Stimulated activated CD4-positive, alpha-beta T cell treated with anti-CD3 and anti-CD28 coated beads, Interleukin-4, amount 100 ng/mL, for 24 hours (primary cell): ENCODE results near the gene KCNE3.
A peak's percentile ranks its signal among the peaks of the same experiment; 100 is the strongest.

Experiments used
- DNase-seq: peaks from one replicate; pipeline ENCODE4 v3.0.0-alpha.2; 2020

Gene KCNE3, protein sequence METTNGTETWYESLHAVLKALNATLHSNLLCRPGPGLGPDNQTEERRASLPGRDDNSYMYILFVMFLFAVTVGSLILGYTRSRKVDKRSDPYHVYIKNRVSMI

DNA sequence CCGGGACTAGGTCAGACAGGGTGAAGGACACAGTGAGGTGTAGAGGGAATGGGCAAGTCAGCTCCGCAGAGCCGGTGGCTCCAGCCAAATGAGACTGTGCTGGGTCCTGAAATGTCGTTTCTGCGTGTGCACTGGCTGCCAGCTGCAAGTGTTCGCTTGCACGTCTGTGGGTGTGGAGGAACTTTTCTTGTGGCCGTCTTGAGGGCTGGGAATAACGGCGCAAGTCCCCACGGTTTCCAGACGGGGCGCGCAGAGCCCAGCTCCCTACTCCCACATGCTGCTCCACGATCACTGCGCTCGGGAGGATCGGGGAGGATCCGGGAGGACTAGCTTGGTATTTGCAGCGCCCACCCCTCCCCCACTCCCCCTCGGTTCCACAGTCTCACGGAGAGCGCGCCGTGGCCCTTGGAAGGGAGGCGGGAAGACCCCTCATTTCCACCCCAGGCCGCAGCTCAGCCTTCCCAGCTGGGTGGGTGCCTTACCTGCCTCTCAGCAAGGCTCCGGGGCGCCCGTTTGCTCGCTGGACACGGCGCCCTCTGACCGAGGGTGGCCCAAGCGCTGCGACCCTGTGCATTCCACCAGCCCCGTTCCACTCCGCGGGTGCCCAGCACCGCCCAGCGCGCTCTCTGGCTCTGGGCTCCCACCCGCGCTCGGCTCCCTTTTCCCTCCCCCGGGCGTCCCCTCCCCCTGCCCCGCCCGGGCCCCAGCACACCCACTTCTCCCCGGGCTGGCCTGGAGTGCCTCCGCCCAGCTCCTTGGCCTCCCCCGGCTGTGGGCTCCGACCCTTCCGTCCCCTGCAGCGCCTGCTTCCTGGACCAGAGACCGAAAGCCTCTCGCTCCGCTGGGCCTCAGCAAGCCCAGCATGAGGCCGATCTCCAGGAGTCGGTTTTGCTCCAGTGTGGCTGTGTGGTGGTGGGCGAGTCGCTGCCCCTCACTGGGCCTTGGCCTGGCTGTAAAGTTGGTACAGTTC, at the start of gene KCNE3:
KCNE3 (minus strand) TSS at position 634 of the 970 bp plus-strand sequence. CDS start 9,986 bp downstream, outside the sequence.
- DNase-seq: no peak

DNA sequence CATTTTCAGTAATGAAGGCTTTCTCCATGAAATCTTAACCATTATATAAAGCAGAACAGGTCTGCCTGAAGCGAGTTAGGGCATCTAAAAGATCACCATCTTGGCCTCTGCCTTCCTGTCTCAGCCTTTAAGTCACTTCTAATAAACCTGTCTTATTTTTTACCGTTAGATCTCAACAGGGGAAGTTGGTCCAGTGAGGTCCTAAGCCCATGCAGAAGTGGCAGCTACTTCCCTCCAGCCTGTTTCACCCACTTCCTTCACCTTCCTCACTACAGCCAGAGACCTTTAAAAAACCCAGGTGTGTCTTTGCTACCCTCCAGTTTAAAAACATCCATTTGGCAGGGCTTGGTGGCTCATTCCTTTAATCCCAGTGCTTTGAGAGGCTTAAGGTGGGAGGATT, 40.2 kb upstream of the KCNE3 start:
- DNase-seq: no peak

DNA sequence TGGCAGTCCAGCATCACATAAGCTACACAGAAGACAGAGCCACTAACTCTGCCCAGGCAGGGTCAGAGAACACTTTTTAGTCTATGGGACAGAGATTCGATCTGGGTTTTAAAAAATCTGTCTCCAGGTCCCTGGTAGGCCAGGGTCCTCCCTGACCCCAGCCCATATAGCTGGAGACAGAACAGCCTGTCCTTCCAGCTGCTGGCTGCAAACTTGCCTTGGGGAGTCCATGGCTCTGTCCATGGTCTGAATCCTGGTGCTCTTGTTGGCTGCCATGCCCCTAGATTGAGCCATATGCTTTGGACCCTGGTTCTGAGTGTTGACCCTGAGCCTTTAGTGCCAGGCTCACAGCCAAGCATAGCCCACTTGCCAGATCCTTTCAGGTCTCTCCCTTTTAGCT, 39.5 kb upstream of the KCNE3 start:
- DNase-seq: no peak

DNA sequence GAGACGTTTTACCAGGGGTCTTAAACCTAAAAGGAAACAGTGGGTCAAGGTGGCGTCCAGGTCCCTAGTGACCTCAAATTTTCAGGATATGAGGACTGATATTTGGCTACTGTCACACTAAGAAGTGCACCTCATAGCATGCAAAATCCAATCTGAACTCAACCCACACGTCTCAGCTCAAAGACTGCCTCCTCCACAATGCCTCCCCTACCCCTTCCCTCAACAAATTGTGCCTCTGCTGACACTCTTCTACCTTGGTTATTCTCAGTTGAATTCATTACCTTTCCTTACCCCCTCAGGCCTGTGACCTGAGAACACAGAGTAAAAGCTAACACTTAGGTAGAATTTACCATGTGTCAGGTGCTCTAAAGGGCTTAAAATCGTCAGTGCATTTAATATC, 38.6 kb upstream of the KCNE3 start:
- no peak for DNase-seq

DNA sequence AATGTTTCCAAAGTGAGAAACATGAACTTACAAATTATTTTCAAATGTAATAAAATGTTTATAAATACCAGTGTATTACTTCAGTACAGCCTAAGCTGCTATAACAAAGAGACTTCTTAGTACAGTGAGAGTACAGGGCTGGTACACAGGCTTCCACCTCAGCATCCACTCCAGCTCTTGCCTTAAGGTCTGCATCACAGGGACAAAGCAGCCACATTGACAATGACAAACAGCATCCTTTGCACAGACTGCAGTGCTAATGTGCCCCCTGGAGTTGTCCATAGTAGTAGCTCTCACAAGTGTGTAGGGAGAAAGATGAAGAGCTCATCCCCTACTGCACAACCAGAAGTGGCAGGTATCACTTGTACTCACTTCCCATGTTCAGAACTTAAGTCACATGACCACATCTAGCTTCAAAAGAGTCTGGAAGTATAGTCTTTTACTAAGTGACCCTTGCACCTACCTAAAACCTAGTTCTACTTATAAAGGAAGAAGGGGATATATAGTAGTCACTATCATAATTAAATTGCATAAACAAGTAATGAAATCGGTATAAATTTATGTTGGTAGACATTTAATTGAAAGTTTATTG, 36.8 kb upstream of the KCNE3 start:
- no peak for DNase-seq

DNA sequence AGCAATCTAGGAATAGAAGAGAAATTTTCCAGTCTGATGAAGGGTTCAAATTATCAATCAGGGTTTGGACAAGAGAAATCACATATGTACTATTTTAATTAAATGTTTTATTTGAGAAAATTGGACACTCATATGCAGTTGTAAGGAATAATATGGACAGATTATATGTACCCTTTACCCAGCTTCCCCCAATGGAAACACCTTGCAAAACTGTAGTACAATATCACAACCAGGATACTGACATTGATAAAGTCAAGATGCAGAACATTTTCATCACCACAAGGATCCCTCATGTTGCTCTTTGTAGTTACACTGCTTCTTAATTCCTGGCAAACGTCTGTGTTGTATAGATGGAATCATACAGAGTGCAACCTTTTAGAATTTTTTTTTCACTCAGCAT, 27.6 kb upstream of the KCNE3 start:
- no peak for DNase-seq

DNA sequence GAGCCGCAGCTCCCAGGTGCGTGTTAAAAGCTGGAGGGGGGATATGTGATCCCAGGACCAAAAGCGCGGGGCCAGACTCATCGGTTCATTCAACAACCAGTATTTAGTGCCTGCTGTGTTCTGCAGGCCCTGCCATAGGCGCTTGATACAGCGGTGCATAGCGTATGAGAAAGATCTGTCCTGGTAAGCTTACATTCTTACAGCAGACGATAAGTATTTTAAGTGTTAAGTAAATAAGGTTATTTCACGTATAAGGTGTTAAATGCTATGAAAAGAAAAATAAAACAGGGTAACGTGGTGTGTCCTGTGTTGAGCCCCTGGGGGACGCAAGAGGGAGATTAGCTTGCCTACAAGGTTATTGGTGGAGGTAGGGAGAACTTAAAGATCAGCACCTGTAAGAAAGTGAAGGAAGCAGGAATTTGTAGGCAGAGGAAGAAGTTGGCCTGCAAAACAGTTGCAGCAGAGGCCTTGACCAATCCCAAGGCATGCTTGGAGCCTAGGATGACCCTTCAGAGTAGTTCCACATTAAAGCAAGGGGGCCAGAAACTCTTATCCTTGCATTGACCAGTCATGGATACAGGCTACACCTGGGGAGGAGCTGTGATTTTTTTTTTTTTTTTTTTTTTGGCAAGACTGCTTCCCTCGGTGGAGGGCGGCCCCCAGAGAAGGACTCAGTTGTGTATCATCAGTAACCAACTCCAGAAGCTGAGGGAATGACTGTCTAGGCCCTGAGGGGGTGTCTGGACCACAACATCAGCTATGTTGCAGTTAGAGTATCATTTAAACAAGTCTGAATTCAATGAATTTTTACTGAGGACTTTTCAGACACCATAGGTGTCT, 26.7 kb upstream of the KCNE3 start:
- DNase-seq: no peak

DNA sequence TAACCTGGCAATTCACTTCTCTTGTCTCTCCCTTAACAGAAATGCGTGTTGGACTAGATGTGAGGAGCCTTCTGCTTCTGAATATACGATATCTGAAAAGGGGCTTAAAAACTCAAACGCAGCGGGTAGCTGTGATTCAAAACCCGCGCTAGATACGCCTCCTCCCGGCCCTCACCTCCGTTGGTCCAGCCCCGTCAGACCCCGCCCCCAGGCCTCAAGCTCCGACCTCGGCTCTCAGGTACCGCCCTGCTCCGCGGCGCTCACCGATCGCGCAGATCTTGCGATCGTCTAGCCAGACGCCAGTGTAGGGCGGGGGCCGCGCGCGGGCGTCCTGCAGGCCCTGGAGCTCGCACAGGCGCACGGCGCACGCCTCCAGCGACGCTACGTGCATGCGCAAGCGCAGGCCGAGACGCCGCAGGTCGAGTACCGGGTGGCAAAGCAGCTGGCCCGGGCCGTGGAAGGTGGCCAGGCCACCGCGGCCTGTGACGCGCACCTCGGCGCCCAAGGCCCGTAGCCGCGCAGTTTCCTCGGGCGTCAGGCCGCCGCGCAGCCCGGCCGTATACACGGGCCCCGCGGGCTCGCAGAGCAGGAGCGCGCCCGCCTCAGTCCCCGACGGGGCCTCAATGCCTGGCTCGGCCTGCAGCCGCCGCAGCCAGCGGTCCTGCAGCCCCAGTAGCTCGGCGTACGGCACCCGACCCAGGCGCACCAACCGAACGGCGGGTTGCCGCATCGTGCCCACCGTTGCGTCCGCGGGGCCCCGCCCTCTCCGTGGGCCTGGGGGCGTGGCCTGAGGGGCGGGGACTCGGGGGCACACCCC, 25.8 kb upstream of the KCNE3 start, which contains the start of gene LIPT2:
LIPT2 (minus strand) TSS at position 751 of the 817 bp plus-strand sequence; CDS start at position 730, 21 bp downstream.
- peak; percentile 97 for DNase-seq

DNA sequence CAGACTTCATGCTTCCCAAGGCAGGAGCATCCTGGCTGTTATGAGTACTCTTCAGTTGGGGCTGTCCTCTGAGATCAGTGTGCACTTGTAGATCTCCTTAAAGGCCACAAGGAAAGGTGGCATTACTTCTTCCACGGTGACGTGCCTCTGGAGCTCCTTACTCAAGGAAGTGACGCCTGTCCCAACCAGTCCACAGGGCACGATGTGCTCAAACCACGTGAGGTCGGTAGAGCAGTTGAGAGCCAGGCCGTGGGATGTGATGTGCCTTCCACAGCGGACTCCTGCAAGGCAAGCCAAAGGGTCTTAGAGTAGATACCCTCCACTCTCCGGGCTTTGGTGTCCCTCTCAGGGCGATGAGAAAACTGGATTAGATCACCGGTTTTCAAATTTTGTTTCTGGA, 24.7 kb upstream of the KCNE3 start:
- no peak for DNase-seq

DNA sequence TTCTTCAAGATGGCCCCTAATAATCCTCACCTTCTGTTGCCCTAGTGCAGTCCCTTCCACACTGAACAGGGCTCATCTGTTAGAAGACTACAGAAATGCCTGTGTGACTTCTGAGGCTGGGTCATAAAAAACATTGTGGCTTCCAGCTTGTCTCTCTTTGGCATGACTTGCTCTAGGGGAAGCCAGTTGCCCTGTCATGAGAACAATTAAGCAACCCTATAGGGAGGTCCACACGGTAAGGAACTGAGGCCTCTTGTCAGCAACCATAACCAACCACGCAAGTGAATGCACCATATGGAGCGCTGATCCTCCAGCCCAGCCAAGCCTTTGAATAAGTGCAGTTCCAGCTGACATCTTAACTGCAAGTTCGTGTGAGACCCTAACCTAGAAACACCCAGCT, 23.6 kb upstream of the KCNE3 start:
- DNase-seq: no peak

DNA sequence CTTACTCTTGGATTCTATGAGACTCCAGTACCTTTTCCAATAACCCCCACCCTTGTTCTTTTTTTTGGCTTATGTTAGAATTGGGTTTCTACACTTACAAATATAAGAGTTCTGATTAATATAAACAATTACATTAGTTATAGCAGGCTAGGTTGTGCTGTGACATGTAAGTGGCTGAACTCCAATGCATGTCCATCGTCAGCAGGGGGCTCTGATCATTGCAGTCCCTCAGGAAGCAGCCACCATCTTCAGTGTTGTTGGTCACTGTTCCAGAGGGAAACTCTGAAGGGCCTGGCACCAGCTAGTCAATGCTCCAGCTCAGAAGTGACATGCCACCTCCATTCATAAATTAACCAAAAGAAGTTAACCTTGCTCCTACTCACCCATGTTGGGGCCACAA, 20.5 kb upstream of the KCNE3 start:
- no peak for DNase-seq

DNA sequence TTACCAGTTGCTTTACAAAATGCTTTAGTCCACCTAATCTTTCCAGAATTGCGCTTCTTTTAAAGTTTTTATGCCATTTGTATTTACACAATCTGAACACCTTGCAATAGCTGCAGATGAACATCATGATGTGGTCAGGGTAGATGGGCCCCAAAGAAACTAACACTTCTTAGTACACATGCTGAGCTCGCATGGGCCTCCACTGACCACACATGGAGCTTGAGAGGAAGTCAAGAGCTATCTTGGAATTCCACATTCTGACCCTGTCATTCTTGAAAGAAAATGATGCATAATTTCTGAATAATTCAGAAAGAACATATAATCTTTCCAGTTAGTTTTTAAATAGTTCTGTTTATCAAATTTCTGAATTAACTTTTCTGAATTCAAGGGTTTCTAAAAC, 18.5 kb upstream of the KCNE3 start:
- DNase-seq: no peak

DNA sequence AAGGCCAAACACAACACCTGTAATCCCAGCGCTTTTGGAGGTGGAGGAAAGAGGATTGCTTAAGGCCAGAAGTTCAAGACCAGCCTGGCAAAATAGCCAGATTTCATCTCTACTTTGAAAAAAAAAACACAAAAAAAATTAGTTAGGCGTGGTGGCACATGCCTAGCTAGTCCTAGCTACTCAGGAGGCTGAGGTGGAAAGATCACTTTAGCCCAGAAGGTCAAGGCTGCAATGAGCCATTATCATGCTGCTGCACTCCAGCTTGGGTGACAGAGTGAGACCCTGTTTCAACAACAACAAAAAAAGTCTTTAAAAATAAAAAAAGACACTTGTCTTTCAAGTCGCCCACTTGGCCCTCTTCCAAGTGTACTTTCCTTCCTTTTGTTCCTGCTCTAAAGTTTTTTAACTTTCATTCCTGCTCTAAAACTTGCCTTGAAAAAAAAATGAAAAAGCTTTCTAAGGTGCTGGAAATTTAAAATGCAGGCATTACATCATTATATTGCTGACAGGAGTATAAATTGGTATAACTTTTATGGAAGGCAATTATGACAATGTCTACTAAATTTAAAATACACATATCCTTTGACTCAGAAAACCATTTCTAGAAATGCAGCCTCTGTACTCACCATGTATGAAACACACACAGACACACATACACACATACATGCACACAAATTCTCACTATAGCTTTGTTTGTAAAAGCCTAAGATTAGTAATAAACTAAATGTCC, 13.5 kb upstream of the KCNE3 start:
- no peak for DNase-seq

DNA sequence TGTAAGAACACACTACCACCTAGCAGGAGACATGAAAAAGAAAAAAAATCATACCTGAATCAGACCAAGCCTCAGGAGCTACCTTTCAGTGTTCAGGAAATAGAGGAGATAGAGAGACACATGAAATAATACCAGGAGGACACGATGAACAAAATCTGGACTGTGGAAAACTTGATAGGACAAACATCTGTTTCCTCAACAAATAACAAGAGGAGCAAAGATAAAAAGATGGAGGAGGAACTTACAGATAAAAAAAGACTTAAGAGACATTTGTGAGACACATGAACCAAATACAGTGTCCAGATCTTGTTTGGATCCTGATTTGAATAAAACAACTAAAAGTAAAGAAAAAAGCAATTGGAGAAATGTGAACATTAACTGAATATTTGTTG, 12.4 kb upstream of the KCNE3 start:
- no peak for DNase-seq

DNA sequence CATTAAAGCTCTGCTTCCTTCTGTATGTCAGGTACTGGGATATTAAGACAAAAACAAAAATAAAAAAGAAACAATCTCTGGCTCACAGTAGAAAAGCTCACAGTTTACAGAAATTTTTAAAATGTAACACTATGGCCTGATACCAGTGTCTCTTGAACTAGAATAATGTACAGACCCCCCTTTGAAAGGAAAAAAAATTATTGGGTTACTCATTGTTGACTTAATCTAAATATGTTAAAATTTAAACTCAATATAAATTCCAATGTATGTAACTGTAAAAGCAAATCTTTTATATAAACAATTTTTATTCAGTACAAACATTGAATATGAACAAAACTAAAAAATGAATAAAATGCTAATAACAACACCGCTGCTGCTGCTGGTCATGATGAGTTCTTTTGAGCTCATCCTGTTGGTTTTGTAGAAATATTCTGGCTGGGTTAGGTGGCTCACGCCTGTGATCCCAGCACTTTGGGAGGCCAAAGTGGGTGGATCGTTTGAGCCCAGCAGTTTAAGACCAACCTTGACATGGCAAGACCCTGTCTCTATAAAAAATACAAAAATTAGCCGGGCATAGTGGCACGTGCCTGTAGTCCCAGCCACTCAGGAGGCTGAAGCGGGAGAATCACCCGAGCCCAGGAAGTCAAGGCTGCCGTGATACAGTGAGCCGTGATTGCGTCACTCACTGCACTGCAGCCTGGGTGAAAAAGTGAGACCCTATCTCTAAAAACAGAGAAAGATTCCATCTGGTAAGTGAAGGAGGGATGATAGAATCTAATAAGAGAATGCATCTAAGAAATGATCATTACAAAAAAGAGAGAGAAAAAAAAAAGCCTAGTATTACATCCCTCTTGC, 11.8 kb upstream of the KCNE3 start:
- DNase-seq: no peak

DNA sequence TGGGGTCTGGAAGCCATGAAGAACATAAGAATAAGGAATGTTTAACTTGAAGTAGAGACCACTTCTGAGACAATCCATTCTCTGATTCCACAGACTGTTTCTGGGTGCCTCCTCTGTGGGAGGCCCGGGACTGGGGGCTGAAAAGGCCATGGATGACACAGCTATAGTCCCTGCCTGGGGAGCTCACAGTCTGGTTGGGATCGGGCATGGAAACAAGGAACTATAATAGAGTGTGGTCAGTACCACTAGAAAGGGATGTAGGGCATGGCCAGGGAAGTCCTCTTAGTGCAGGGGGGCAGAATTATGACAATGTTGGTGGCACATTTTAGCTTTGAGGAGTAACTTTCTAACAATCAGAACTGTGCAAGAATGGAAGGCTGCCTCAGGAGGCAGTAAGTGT, 9.2 kb upstream of the KCNE3 start:
- DNase-seq: no peak

DNA sequence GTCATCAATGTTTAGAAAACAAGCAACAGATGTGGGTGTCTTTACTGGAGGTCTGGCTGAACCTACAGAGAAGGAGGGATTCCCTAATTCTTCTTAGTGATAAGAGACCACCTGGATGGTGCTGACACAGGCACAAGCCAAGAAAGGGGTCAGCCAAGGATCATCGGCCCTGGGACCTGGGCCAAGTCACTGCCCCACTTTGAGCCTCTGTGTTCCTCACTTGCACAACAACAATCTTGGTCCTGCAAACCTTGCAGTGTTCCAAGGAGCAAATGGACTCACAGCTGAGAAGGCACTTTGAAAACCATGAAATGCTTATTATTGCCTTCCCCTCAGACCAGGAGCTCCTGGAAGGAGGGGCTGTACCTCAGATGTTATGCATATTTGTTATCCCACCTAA, 7.0 kb upstream of the KCNE3 start:
- no peak for DNase-seq

DNA sequence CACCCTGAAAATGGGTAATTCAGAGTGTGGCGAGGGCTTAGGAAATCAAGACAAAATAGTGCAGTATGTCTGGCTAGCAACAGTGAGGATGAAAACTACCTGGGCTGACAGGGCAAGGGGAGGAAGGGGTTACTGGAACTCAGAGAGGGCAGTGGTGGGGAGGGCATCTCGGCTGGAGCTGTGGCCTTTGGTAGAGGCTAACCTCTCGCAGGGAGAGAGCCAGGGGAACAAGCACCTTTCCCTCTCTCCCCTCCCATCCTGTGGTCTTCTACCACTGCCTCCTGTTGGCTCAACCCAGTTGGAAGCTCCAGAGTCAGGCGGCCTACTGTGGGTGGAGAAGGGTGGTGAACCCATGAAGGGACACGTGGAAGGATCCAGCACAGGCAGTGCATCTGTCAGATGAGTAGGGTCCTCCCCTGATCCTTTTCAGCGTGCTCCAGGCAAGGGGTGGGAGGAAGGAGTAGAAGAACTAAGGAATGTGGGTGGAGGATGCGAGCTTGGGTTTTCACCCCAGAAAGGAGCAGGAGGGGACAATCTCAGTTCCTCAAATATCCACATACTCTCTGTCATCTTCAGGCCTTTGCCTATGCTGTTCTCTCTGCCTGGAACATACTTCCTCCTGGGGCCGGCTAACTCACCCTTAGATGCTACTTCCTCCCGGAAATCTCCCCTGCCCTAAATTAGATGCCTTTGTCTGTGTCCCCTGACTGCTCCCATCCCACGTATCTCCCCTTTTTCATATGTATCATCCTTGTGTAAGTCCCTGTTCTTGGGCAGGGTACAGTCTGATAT, 6.2 kb upstream of the KCNE3 start:
- DNase-seq: no peak

DNA sequence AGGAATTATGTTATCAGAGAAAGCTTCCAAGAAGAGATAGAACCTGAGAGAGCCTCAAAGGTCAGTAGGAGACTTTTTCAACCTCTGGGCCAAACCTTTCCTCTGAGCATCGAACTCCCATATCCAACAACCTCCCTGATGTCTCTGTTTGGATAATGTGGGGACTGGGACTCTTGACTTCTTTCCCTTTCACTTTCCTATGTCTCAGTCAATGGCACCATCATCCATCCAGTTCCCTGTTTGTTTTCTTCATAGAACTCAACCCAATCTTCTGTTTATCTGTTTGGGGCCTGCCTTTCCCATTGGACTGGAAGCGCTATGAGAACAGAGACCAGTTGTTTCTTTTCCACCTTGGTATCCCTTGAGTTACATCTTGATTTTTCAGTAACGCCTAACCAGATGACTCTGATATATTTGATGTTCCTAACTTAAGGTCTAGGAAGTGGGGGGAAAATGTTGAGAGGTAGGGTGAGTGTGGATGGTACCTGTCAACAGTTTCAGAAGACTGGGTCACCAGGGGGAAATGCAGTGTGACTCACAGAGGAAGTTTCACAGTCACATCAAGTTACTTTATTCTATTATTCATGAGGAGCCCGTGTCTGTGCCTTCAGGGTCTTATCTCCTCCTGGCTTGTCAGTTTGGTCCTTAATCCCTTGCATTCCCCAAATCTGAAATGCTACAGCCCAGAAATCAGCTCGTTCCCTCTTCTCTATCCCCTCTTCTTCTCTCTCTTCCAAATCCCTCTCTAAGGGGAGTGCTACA, 4.5 kb upstream of the KCNE3 start:
- DNase-seq: no peak
